Measurements from ENCODE around the gene CENPB.
"Not testable (repeated sequence)": the region's sequence is repeated elsewhere in the genome, so short reads cannot be mapped to it uniquely, and the experiment has no call there.

CENPB gene

DNA sequence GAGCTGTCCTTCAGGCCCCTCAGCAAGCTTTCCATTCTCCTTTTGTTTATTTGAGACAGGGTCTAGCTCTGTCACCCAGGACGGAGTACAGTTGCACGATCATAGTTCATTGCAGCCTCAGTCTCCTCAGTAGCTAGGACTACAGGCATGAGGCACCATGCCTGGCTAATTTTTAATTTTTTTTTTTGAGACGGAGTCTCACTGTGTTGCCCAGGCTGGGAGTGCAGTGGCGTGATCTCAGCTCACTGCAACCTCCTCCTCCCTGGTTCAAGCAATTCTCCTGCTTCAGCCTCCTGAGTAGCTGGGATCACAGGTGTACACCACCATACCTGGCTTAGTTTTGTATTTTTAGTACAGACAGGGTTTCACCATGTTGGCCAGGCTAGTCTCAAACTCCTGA, 2.7 kb upstream of the CENPB start:
- not testable (repeated sequence) for H3K9me3 ChIP-seq (ENCODE audit: control extremely low read depth in 1 of 5, control insufficient read depth in 4 of 5, insufficient read depth in 2 of 5, low read depth in 1 of 5, low read length in 4 of 5); H3K27ac ChIP-seq (ENCODE audit: insufficient read depth in 1 of 2, low read depth in 1 of 2, low read length in 2 of 2, poor library complexity in 1 of 2, severe bottlenecking in 2 of 2); H3K27me3 ChIP-seq (replicated peaks in 2 of 5; ENCODE audit: control insufficient read depth in 4 of 5, insufficient read depth in 5 of 5, low read length in 4 of 5); H3K4me3 ChIP-seq (ENCODE audit: control insufficient read depth in 1 of 7, extremely low read depth in 1 of 7, insufficient read depth in 4 of 7, low read depth in 2 of 7, low read length in 6 of 7); DNase-seq; H3K36me3 ChIP-seq (ENCODE audit: control insufficient read depth in 4 of 4, insufficient read depth in 4 of 4, low read length in 3 of 4)
- ChIA-PET POLR2A (interaction anchor here (0.6 kb wide), 1 partner anchor 15 kb away, joined by 4 read pairs; no protein-coding TSS in a partner anchor), CTCF (interaction anchor here (0.6 to 9.4 kb wide), 5 partner anchors 30 to 138 kb away, joined by 3 to 127 read pairs (median 3); partner anchors contain the start of gene AP5S1)
- 100% methylated on average over 4 of the region's 4 CpGs for WGBS (ENCODE audit: insufficient coverage)
- peaks cover 7 to 27% (median 22%) of the 10 kb centered on the region in 4 experiments for H3K4me1 ChIP-seq (ENCODE audit: control extremely low read depth in 1 of 4, control insufficient read depth in 4 of 4, insufficient read depth in 4 of 4, low read length in 3 of 4)

GRCh38 chr20:3788685-3789155, 2.2 kb upstream of the CENPB start:
- ChIA-PET CTCF (interaction anchor here (0.6 to 9.4 kb wide), 6 partner anchors 30 to 138 kb away, joined by 3 to 127 read pairs (median 3); partner anchors contain the start of gene AP5S1), POLR2A (interaction anchor here (0.6 to 2.5 kb wide), 2 partner anchors 14 to 32 kb away, joined by 4 to 7 read pairs; partner anchors contain the start of gene AP5S1)
- Histone ChIP-seq H3K36me3 (ENCODE audit: control insufficient read depth in 4 of 4, insufficient read depth in 4 of 4, low read length in 3 of 4) (peaks cover 0 to 8% (median 5%) of the 10 kb centered on the region in 4 experiments), H3K4me1 (ENCODE audit: control extremely low read depth in 1 of 4, control insufficient read depth in 4 of 4, insufficient read depth in 4 of 4, low read length in 3 of 4) (peaks cover 7 to 27% (median 22%) of the 10 kb centered on the region in 4 experiments), H3K9me3 (ENCODE audit: control extremely low read depth in 1 of 5, control insufficient read depth in 4 of 5, insufficient read depth in 2 of 5, low read depth in 1 of 5, low read length in 4 of 5) (no peaks in the 10 kb centered on the region), H3K27me3 (replicated peaks in 2 of 5; ENCODE audit: control insufficient read depth in 4 of 5, insufficient read depth in 5 of 5, low read length in 4 of 5) (no peaks in the 10 kb centered on the region), H3K27ac (ENCODE audit: insufficient read depth in 1 of 2, low read depth in 1 of 2, low read length in 2 of 2, poor library complexity in 1 of 2, severe bottlenecking in 2 of 2) (no peak overlapping the region), H3K4me3 (ENCODE audit: control insufficient read depth in 1 of 7, extremely low read depth in 1 of 7, insufficient read depth in 4 of 7, low read depth in 2 of 7, low read length in 6 of 7) (no peak overlapping the region)
- no peak for DNase-seq
- 70% methylated on average over 4 of the region's 4 CpGs for WGBS (ENCODE audit: insufficient coverage)

DNA sequence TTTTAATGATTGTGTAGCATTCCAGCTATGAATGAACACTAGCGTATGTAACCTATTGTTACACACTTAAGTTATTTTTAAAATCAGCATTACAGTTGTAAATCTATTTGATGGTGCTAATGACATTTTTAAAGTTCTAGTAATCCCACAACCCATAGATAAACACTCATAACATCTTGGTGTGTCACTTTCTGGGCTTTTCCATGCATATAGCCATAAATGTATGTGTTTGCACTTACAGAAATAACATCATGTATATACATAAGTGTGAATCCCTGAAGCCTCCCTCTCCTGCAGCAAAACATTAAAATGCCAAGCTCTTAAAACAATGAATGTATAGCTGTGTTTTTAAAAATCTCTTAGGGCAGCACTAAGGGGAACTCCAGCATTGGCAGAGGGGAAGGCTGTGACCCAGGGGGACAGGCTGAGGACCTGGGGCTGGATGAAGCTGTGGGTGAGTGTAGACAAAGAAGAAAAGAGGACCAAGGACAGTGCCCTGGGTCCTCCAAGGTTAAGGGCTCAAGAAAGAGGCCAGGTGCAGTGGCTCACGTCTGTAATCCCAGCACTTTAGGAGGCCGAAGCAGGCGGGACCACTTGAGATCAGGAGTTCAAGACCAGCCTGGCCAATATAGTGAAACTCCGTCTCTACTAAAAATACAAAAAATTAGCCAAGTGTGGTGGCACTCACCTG, 929 bp upstream of the CENPB start:
- Histone ChIP-seq H3K27ac (ENCODE audit: insufficient read depth in 1 of 2, low read depth in 1 of 2, low read length in 2 of 2, poor library complexity in 1 of 2, severe bottlenecking in 2 of 2) (peak overlapping the region in 1 of 2 experiments; percentile 22), H3K36me3 (ENCODE audit: control insufficient read depth in 4 of 4, insufficient read depth in 4 of 4, low read length in 3 of 4) (peaks cover 0 to 11% (median 7%) of the 10 kb centered on the region in 4 experiments), H3K9me3 (ENCODE audit: control extremely low read depth in 1 of 5, control insufficient read depth in 4 of 5, insufficient read depth in 2 of 5, low read depth in 1 of 5, low read length in 4 of 5) (no peaks in the 10 kb centered on the region), H3K4me3 (ENCODE audit: control insufficient read depth in 1 of 7, extremely low read depth in 1 of 7, insufficient read depth in 4 of 7, low read depth in 2 of 7, low read length in 6 of 7) (peak overlapping the region in 6 of 7 experiments; percentile 51 to 73 (median 68)), H3K27me3 (replicated peaks in 2 of 5; ENCODE audit: control insufficient read depth in 4 of 5, insufficient read depth in 5 of 5, low read length in 4 of 5) (no peaks in the 10 kb centered on the region), H3K4me1 (ENCODE audit: control extremely low read depth in 1 of 4, control insufficient read depth in 4 of 4, insufficient read depth in 4 of 4, low read length in 3 of 4) (peaks cover 7 to 27% (median 22%) of the 10 kb centered on the region in 4 experiments)
- CTCF ChIA-PET = interaction anchor here (0.7 to 9.4 kb wide), 17 partner anchors 13 to 606 kb away, joined by 3 to 127 read pairs (median 3); partner anchors contain the start of gene AP5S1
- POLR2A ChIA-PET = interaction anchor here (2.5 kb wide), 1 partner anchor 33 kb away, joined by 7 read pairs; the partner anchor contains the start of gene AP5S1
- WGBS (ENCODE audit: insufficient coverage) = 100% methylated on average over 3 of the region's 5 CpGs
- no peak for DNase-seq

- ChIA-PET CTCF (interaction anchor here (0.6 to 9.4 kb wide), 13 partner anchors 9 to 109 kb away, joined by 3 to 127 read pairs (median 3); partner anchors contain the start of genes AP5S1 and CDC25B), POLR2A (interaction anchor here (0.6 to 2.5 kb wide), 2 partner anchors 34 to 67 kb away, joined by 3 to 7 read pairs; partner anchors contain the start of gene AP5S1)
- 1% methylated on average over 33 of the region's 35 CpGs for WGBS (ENCODE audit: insufficient coverage)
- peak overlapping the region; percentile 35 to 83 (median 70) for H3K4me3 ChIP-seq (ENCODE audit: control insufficient read depth in 1 of 7, extremely low read depth in 1 of 7, insufficient read depth in 4 of 7, low read depth in 2 of 7, low read length in 6 of 7)
- H3K27ac ChIP-seq (ENCODE audit: insufficient read depth in 1 of 2, low read depth in 1 of 2, low read length in 2 of 2, poor library complexity in 1 of 2, severe bottlenecking in 2 of 2) = peak overlapping the region in 1 of 2 experiments; percentile 54
- H3K9me3 ChIP-seq (ENCODE audit: control extremely low read depth in 1 of 5, control insufficient read depth in 4 of 5, insufficient read depth in 2 of 5, low read depth in 1 of 5, low read length in 4 of 5) = no peaks in the 10 kb centered on the region
- H3K4me1 ChIP-seq (ENCODE audit: control extremely low read depth in 1 of 4, control insufficient read depth in 4 of 4, insufficient read depth in 4 of 4, low read length in 3 of 4) = peaks cover 7 to 29% (median 24%) of the 10 kb centered on the region in 4 experiments
- H3K27me3 ChIP-seq (replicated peaks in 2 of 5; ENCODE audit: control insufficient read depth in 4 of 5, insufficient read depth in 5 of 5, low read length in 4 of 5) = no peaks in the 10 kb centered on the region
- H3K36me3 ChIP-seq (ENCODE audit: control insufficient read depth in 4 of 4, insufficient read depth in 4 of 4, low read length in 3 of 4) = peaks cover 0 to 11% (median 7%) of the 10 kb centered on the region in 4 experiments
- DNase-seq = peak; percentile 47 to 69 (median 62)
Observed at GRCh38 chr20:3786126-3786484, 435 bp downstream of the CENPB start.

- no peak for DNase-seq
- Histone ChIP-seq H3K4me1 (ENCODE audit: control extremely low read depth in 1 of 4, control insufficient read depth in 4 of 4, insufficient read depth in 4 of 4, low read length in 3 of 4) (peaks cover 7 to 35% (median 28%) of the 10 kb centered on the region in 4 experiments), H3K36me3 (ENCODE audit: control insufficient read depth in 4 of 4, insufficient read depth in 4 of 4, low read length in 3 of 4) (peaks cover 0 to 11% (median 7%) of the 10 kb centered on the region in 4 experiments), H3K27ac (ENCODE audit: insufficient read depth in 1 of 2, low read depth in 1 of 2, low read length in 2 of 2, poor library complexity in 1 of 2, severe bottlenecking in 2 of 2) (peak overlapping the region in 1 of 2 experiments; percentile 54), H3K27me3 (replicated peaks in 2 of 5; ENCODE audit: control insufficient read depth in 4 of 5, insufficient read depth in 5 of 5, low read length in 4 of 5) (peaks cover 0 to under 1% (median 0%) of the 10 kb centered on the region in 5 experiments), H3K4me3 (ENCODE audit: control insufficient read depth in 1 of 7, extremely low read depth in 1 of 7, insufficient read depth in 4 of 7, low read depth in 2 of 7, low read length in 6 of 7) (peak overlapping the region; percentile 35 to 83 (median 70)), H3K9me3 (ENCODE audit: control extremely low read depth in 1 of 5, control insufficient read depth in 4 of 5, insufficient read depth in 2 of 5, low read depth in 1 of 5, low read length in 4 of 5) (no peaks in the 10 kb centered on the region)
- ChIA-PET CTCF (interaction anchor here (0.6 to 9.4 kb wide), 13 partner anchors 8 to 74 kb away, joined by 3 to 127 read pairs (median 4); partner anchors contain the start of genes AP5S1 and CDC25B), POLR2A (interaction anchor here (0.6 kb wide), 1 partner anchor 68 kb away, joined by 3 read pairs; no protein-coding TSS in a partner anchor)
- WGBS (ENCODE audit: insufficient coverage) = 55% methylated on average over 71 of the region's 79 CpGs
Observed at GRCh38 chr20:3785240-3786125, 1.1 kb downstream of the CENPB start.

- Histone ChIP-seq H3K9me3 (ENCODE audit: control extremely low read depth in 1 of 5, control insufficient read depth in 4 of 5, insufficient read depth in 2 of 5, low read depth in 1 of 5, low read length in 4 of 5) (no peaks in the 10 kb centered on the region), H3K4me3 (ENCODE audit: control insufficient read depth in 1 of 7, extremely low read depth in 1 of 7, insufficient read depth in 4 of 7, low read depth in 2 of 7, low read length in 6 of 7) (no peak overlapping the region), H3K36me3 (ENCODE audit: control insufficient read depth in 4 of 4, insufficient read depth in 4 of 4, low read length in 3 of 4) (peaks cover 0 to 11% (median 7%) of the 10 kb centered on the region in 4 experiments), H3K27ac (ENCODE audit: insufficient read depth in 1 of 2, low read depth in 1 of 2, low read length in 2 of 2, poor library complexity in 1 of 2, severe bottlenecking in 2 of 2) (no peak overlapping the region), H3K4me1 (ENCODE audit: control extremely low read depth in 1 of 4, control insufficient read depth in 4 of 4, insufficient read depth in 4 of 4, low read length in 3 of 4) (peaks cover 7 to 35% (median 28%) of the 10 kb centered on the region in 4 experiments), H3K27me3 (replicated peaks in 2 of 5; ENCODE audit: control insufficient read depth in 4 of 5, insufficient read depth in 5 of 5, low read length in 4 of 5) (peaks cover 0 to 2% (median under 1%) of the 10 kb centered on the region in 5 experiments)
- ChIA-PET POLR2A (no interaction called here), CTCF (interaction anchor here (1.0 to 9.4 kb wide), 4 partner anchors 16 to 73 kb away, joined by 3 to 127 read pairs (median 4); partner anchors contain the start of gene AP5S1)
- DNase-seq = no peak
- whole genome bisulfite sequencing (ENCODE audit: insufficient coverage) = 87% methylated on average over 5 of the region's 6 CpGs
Observed at GRCh38 chr20:3784863-3785239, 1.7 kb downstream of the CENPB start.

All from common myeloid progenitor, CD34-positive (primary cell).